WTC11 (cell line): ENCODE data around the gene GPR39. TPM values are rescaled to one million over a fixed set of nuclear protein-coding genes. Genes with fewer than 3 reads are reported as not detected.

Source experiments
- ATAC-seq: fragments of 200-7000 bp; cut with Tn5 transposase; 2 replicates; pipeline ENCODE4 v1.10.0; 2021; ENCODE audit warnings: mild to moderate bottlenecking, moderate library complexity
- CTCF ChIA-PET: fragments of 300-600 bp; sonication (Branson Sonifier 250); formaldehyde crosslinking; loops from one replicate; lab custom pipeline; 2021; ENCODE audit warnings: antibody characterized with exemption; lab: Charles Lee
- POLR2A ChIA-PET: fragments of 350-600 bp; sonication (Branson Sonifier 250); formaldehyde crosslinking; loops from one replicate; lab custom pipeline; 2021; ENCODE audit warnings: antibody characterized with exemption; lab: Charles Lee
- DNase-seq: peaks from one replicate; pipeline ENCODE4 v3.0.0; 2021; ENCODE audit warnings: low spot score
- H3K27ac Mint-ChIP-seq: 2 replicates; pipeline ENCODE4 v1.8.0; 2021; ENCODE audit warnings: mixed read lengths
- H3K27me3 Mint-ChIP-seq: 2 replicates; pipeline ENCODE4 v1.8.0; 2021; ENCODE audit warnings: low read depth, mild to moderate bottlenecking, moderate library complexity, mixed read lengths
- H3K36me3 Mint-ChIP-seq: 2 replicates; pipeline ENCODE4 v1.8.0; 2021; ENCODE audit warnings: mixed read lengths
- H3K4me1 Mint-ChIP-seq: 2 replicates; pipeline ENCODE4 v1.8.0; 2022; ENCODE audit warnings: mixed read lengths
- H3K4me3 Mint-ChIP-seq: 2 replicates; pipeline ENCODE4 v1.8.0; 2021; ENCODE audit warnings: mild to moderate bottlenecking, moderate library complexity, mixed read lengths
- H3K9me3 Mint-ChIP-seq: 2 replicates; pipeline ENCODE4 v1.8.0; 2021; ENCODE audit warnings: mixed read lengths
- EMX1 ChIP-seq: fragments of 250-450 bp; sonication (Bioruptor Pico); IDR thresholded peaks from 2 replicates; pipeline ENCODE4 v1.8.0; 2021; ENCODE audit warnings: mild to moderate bottlenecking
- ESRRA ChIP-seq: sonication (generic); formaldehyde crosslinking; IDR thresholded peaks from 2 replicates; pipeline ENCODE4 v1.8.1; 2022; ENCODE audit warnings: mild to moderate bottlenecking, missing genetic modification reagents, borderline replicate concordance
- FOXJ3 ChIP-seq: sonication (generic); formaldehyde crosslinking; IDR thresholded peaks from 2 replicates; pipeline ENCODE4 v1.9.0; 2021; ENCODE audit warnings: missing genetic modification reagents, mild to moderate bottlenecking, borderline replicate concordance
- FOXP1 ChIP-seq: sonication (generic); formaldehyde crosslinking; IDR thresholded peaks from 2 replicates; pipeline ENCODE4 v1.8.0; 2022; ENCODE audit warnings: missing genetic modification reagents, mild to moderate bottlenecking, moderate library complexity, borderline replicate concordance
- GRHL2 ChIP-seq: fragments of 250-450 bp; sonication (Bioruptor Pico); IDR thresholded peaks from 2 replicates; pipeline ENCODE4 v1.8.0; 2022; ENCODE audit warnings: mild to moderate bottlenecking, moderate library complexity; ENCODE audit not compliant: insufficient replicate concordance, severe bottlenecking
- GTF2I ChIP-seq: fragments of 250-450 bp; sonication (Bioruptor Pico); conservative IDR thresholded peaks from 2 replicates; pipeline ENCODE4 v1.4.0; 2021; ENCODE audit warnings: mild to moderate bottlenecking
- KAT7 ChIP-seq: sonication (generic); formaldehyde crosslinking; IDR thresholded peaks from 2 replicates; pipeline ENCODE4 v1.8.1; 2023; ENCODE audit warnings: missing genetic modification reagents, mild to moderate bottlenecking, borderline replicate concordance
- MXD4 ChIP-seq: fragments of 250-450 bp; sonication (Bioruptor Pico); IDR thresholded peaks from 2 replicates; pipeline ENCODE4 v1.8.0; 2021; ENCODE audit warnings: mild to moderate bottlenecking, moderate library complexity, borderline replicate concordance
- NFE2L1 ChIP-seq: sonication (generic); formaldehyde crosslinking; IDR thresholded peaks from 2 replicates; pipeline ENCODE4 v1.8.1; 2023; ENCODE audit warnings: missing genetic modification reagents
- NFYB ChIP-seq: sonication (generic); formaldehyde crosslinking; conservative IDR thresholded peaks from 2 replicates; pipeline ENCODE4 v1.8.0; 2022; ENCODE audit warnings: low read depth, missing genetic modification reagents
- RELA ChIP-seq: sonication (generic); formaldehyde crosslinking; IDR thresholded peaks from 2 replicates; pipeline ENCODE4 v1.8.1; 2022; ENCODE audit warnings: missing genetic modification reagents, mild to moderate bottlenecking, borderline replicate concordance
- RORB ChIP-seq: fragments of 250-450 bp; sonication (Bioruptor Pico); IDR thresholded peaks from 2 replicates; pipeline ENCODE4 v1.9.0; 2021; ENCODE audit warnings: mild to moderate bottlenecking
- SOX15 ChIP-seq: fragments of 250-450 bp; sonication (Bioruptor Pico); IDR thresholded peaks from 2 replicates; pipeline ENCODE4 v1.9.0; 2021; ENCODE audit warnings: mild to moderate bottlenecking
- SP1 ChIP-seq: sonication (generic); formaldehyde crosslinking; conservative IDR thresholded peaks from 2 replicates; pipeline ENCODE4 v1.8.1; 2022; ENCODE audit warnings: missing genetic modification reagents
- TCF7 ChIP-seq: sonication (generic); formaldehyde crosslinking; IDR thresholded peaks from 2 replicates; pipeline ENCODE4 v1.8.0; 2022; ENCODE audit warnings: mild to moderate bottlenecking, low read depth, missing genetic modification reagents, moderate library complexity
- ZNF121 ChIP-seq: sonication (generic); formaldehyde crosslinking; IDR thresholded peaks from 2 replicates; pipeline ENCODE4 v1.8.0; 2023; ENCODE audit warnings: missing genetic modification reagents
- ZNF232 ChIP-seq: sonication (generic); formaldehyde crosslinking; IDR thresholded peaks from 2 replicates; pipeline ENCODE4 v1.8.0; 2022; ENCODE audit warnings: mild to moderate bottlenecking, missing genetic modification reagents
- ZNF317 ChIP-seq: sonication (generic); formaldehyde crosslinking; IDR thresholded peaks from 2 replicates; pipeline ENCODE4 v1.8.1; 2023; ENCODE audit warnings: low read depth, mild to moderate bottlenecking, moderate library complexity, missing genetic modification reagents, borderline replicate concordance
- ZNF416 ChIP-seq: fragments of 250-450 bp; sonication (Bioruptor Pico); IDR thresholded peaks from 2 replicates; pipeline ENCODE4 v1.9.0; 2021; ENCODE audit warnings: mild to moderate bottlenecking, inconsistent platforms
- ZNF423 ChIP-seq: fragments of 250-450 bp; sonication (Bioruptor Pico); IDR thresholded peaks from 2 replicates; pipeline ENCODE4 v2.1.2; 2022; ENCODE audit warnings: mild to moderate bottlenecking, moderate library complexity
- total RNA-seq: library from RNA; stranded (reverse); gene quantifications from 3 replicates; pipeline ENCODE4 v1.2.3, GENCODE V29; 2021
- TF ChIP-seq, protein P1 (sequence below): sonication (generic); formaldehyde crosslinking; IDR thresholded peaks from 2 replicates; pipeline ENCODE4 v1.8.0; 2023; ENCODE audit warnings: missing genetic modification reagents, mild to moderate bottlenecking, borderline replicate concordance
- TF ChIP-seq, protein P2 (sequence below): sonication (generic); formaldehyde crosslinking; IDR thresholded peaks from 2 replicates; pipeline ENCODE4 v1.8.1; 2022; ENCODE audit warnings: low read depth, mild to moderate bottlenecking, moderate library complexity, missing genetic modification reagents, borderline replicate concordance
- TF ChIP-seq, protein P3 (sequence below): sonication (generic); formaldehyde crosslinking; IDR thresholded peaks from 2 replicates; pipeline ENCODE4 v1.8.1; 2022; ENCODE audit warnings: missing genetic modification reagents, borderline replicate concordance
- TF ChIP-seq, protein P4 (sequence below): sonication (generic); formaldehyde crosslinking; IDR thresholded peaks from 2 replicates; pipeline ENCODE4 v1.8.1; 2023; ENCODE audit warnings: mild to moderate bottlenecking, missing genetic modification reagents, borderline replicate concordance

GPR39 gene
- total RNA-seq, 1 experiment from 2014 or later = 0.74 TPM

DNA sequence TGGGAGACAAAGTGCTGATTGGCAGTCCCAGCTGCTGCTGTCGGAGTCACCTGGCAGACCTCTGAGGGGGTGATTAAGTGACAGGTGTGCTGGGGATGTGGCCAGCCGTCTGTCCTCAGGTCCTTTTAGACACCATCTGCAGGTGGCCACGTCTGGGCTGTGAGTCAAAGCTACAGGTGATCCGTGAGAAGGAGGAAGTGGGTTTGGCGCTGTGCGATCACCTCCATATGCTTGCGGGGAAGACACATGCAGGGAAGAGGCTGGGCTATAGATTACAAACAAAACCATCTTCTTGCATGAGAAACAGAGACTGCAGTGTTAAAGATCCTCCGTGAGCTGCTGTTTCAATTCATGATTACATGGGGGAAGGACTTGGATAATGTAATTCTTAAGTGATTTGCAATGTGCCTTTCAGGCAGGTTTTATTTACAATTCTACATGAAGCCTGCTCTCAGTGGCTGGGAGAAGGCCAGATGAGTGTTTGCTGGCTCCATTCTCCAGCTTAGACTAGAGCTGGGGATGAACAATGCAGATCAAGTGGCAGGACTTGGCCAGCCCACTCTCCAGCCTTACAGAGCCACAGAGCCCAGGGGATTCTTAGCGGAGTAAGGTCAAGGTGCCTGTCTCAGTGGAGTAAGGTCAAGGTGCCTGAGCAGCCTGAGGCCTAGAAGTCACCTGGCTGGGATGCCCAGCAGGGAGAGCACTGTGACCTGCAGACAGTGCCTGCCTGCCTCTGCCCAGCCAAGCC lies 165.6 kb downstream of the GPR39 start (continued):
- TF ChIP-seq, protein P1, sequence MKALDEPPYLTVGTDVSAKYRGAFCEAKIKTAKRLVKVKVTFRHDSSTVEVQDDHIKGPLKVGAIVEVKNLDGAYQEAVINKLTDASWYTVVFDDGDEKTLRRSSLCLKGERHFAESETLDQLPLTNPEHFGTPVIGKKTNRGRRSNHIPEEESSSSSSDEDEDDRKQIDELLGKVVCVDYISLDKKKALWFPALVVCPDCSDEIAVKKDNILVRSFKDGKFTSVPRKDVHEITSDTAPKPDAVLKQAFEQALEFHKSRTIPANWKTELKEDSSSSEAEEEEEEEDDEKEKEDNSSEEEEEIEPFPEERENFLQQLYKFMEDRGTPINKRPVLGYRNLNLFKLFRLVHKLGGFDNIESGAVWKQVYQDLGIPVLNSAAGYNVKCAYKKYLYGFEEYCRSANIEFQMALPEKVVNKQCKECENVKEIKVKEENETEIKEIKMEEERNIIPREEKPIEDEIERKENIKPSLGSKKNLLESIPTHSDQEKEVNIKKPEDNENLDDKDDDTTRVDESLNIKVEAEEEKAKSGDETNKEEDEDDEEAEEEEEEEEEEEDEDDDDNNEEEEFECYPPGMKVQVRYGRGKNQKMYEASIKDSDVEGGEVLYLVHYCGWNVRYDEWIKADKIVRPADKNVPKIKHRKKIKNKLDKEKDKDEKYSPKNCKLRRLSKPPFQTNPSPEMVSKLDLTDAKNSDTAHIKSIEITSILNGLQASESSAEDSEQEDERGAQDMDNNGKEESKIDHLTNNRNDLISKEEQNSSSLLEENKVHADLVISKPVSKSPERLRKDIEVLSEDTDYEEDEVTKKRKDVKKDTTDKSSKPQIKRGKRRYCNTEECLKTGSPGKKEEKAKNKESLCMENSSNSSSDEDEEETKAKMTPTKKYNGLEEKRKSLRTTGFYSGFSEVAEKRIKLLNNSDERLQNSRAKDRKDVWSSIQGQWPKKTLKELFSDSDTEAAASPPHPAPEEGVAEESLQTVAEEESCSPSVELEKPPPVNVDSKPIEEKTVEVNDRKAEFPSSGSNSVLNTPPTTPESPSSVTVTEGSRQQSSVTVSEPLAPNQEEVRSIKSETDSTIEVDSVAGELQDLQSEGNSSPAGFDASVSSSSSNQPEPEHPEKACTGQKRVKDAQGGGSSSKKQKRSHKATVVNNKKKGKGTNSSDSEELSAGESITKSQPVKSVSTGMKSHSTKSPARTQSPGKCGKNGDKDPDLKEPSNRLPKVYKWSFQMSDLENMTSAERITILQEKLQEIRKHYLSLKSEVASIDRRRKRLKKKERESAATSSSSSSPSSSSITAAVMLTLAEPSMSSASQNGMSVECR (CRISPR knock-in tag) = no peak
- no peak for TF ChIP-seq ESRRA
- TF ChIP-seq, protein P2, sequence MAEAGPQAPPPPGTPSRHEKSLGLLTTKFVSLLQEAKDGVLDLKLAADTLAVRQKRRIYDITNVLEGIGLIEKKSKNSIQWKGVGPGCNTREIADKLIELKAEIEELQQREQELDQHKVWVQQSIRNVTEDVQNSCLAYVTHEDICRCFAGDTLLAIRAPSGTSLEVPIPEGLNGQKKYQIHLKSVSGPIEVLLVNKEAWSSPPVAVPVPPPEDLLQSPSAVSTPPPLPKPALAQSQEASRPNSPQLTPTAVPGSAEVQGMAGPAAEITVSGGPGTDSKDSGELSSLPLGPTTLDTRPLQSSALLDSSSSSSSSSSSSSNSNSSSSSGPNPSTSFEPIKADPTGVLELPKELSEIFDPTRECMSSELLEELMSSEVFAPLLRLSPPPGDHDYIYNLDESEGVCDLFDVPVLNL (CRISPR knock-in tag) = no peak
- no peak for TF ChIP-seq ZNF423 (CRISPR knock-in tag)
- TF ChIP-seq GRHL2 (CRISPR knock-in tag) = no peak
- TF ChIP-seq, protein P3, sequence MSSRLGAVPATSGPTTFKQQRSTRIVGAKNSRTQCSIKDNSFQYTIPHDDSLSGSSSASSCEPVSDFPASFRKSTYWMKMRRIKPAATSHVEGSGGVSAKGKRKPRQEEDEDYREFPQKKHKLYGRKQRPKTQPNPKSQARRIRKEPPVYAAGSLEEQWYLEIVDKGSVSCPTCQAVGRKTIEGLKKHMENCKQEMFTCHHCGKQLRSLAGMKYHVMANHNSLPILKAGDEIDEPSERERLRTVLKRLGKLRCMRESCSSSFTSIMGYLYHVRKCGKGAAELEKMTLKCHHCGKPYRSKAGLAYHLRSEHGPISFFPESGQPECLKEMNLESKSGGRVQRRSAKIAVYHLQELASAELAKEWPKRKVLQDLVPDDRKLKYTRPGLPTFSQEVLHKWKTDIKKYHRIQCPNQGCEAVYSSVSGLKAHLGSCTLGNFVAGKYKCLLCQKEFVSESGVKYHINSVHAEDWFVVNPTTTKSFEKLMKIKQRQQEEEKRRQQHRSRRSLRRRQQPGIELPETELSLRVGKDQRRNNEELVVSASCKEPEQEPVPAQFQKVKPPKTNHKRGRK (CRISPR knock-in tag) = no peak
- no peak for TF ChIP-seq ZNF232 (CRISPR knock-in tag)
- TF ChIP-seq NFE2L1 (CRISPR knock-in tag) = no peak
- no peak for TF ChIP-seq EMX1 (CRISPR knock-in tag)
- no peak for TF ChIP-seq FOXJ3
- TF ChIP-seq RORB (CRISPR knock-in tag) = no peak
- no peak for TF ChIP-seq SP1
- TF ChIP-seq TCF7 (CRISPR knock-in tag) = no peak
- no peak for TF ChIP-seq KAT7 (CRISPR knock-in tag)
- TF ChIP-seq, all 79 proteins: peak for 0

DNA sequence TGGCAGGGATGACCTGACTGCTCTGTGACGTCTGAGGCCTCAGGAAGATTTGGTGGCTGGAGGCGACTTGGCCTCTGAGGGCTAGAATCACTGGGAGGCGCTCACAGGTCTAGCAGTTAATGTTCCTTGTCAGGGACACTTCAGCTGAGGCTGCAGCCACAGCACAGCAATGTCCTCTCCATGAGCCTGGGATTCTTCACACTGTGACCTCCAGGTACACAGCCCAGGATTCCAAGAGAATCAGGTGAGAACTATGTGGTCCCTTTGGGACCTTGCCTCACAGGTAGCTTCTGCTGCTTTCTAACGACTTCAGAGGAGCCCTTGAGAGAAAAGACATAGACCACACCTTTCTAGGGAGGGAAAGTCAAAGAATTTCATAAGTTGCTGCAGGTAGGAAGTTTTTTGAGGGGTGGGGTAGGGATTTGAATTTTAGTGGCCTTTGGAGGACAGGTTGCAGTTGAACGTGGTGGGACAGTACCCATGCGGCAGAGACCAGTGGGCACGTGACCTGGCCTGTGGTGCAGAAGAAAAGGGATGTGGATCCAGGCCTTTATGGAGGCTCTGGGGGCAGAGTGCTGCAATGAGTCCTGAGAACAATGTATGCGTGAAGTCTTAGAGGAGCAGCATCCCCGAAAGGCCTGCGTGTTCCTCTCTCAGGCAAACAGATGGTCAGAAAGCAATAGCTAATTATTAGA lies 167.2 kb downstream of the GPR39 start:
- no peaks in the 10 kb centered on the region for H3K9me3 Mint-ChIP-seq
- ChIA-PET CTCF (no interaction called here), POLR2A (no interaction called here)
- H3K27me3 Mint-ChIP-seq = no peaks in the 10 kb centered on the region; the same call in 1 of the 2 replicates
- TF ChIP-seq MXD4 (CRISPR knock-in tag) (no peak), RELA (no peak), SOX15 (CRISPR knock-in tag) (no peak), ZNF232 (CRISPR knock-in tag) (no peak), FOXP1 (CRISPR knock-in tag) (no peak), ZNF416 (CRISPR knock-in tag) (no peak), GTF2I (CRISPR knock-in tag) (no peak), ZNF121 (CRISPR knock-in tag) (no peak), ZNF317 (no peak), NFYB (CRISPR knock-in tag) (no peak)
- TF ChIP-seq, protein P4, sequence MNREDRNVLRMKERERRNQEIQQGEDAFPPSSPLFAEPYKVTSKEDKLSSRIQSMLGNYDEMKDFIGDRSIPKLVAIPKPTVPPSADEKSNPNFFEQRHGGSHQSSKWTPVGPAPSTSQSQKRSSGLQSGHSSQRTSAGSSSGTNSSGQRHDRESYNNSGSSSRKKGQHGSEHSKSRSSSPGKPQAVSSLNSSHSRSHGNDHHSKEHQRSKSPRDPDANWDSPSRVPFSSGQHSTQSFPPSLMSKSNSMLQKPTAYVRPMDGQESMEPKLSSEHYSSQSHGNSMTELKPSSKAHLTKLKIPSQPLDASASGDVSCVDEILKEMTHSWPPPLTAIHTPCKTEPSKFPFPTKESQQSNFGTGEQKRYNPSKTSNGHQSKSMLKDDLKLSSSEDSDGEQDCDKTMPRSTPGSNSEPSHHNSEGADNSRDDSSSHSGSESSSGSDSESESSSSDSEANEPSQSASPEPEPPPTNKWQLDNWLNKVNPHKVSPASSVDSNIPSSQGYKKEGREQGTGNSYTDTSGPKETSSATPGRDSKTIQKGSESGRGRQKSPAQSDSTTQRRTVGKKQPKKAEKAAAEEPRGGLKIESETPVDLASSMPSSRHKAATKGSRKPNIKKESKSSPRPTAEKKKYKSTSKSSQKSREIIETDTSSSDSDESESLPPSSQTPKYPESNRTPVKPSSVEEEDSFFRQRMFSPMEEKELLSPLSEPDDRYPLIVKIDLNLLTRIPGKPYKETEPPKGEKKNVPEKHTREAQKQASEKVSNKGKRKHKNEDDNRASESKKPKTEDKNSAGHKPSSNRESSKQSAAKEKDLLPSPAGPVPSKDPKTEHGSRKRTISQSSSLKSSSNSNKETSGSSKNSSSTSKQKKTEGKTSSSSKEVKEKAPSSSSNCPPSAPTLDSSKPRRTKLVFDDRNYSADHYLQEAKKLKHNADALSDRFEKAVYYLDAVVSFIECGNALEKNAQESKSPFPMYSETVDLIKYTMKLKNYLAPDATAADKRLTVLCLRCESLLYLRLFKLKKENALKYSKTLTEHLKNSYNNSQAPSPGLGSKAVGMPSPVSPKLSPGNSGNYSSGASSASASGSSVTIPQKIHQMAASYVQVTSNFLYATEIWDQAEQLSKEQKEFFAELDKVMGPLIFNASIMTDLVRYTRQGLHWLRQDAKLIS (CRISPR knock-in tag) = no peak
- ATAC-seq (no peak), DNase-seq (no peak)
- no peak overlapping the region for H3K27ac Mint-ChIP-seq
- H3K4me3 Mint-ChIP-seq = no peak overlapping the region
- peaks cover 24% of the 10 kb centered on the region for H3K4me1 Mint-ChIP-seq
- H3K36me3 Mint-ChIP-seq = no peaks in the 10 kb centered on the region
